HG03095 (cell line): ENCODE measurements around the gene COLEC12.

Experiments
- ATAC-seq: cut with Tn5 transposase; IDR thresholded peaks from one replicate; pipeline ENCODE4 v1.9.1; 2021; ENCODE audit warnings: moderate library complexity; ENCODE audit not compliant: unreplicated experiment

COLEC12 gene

DNA sequence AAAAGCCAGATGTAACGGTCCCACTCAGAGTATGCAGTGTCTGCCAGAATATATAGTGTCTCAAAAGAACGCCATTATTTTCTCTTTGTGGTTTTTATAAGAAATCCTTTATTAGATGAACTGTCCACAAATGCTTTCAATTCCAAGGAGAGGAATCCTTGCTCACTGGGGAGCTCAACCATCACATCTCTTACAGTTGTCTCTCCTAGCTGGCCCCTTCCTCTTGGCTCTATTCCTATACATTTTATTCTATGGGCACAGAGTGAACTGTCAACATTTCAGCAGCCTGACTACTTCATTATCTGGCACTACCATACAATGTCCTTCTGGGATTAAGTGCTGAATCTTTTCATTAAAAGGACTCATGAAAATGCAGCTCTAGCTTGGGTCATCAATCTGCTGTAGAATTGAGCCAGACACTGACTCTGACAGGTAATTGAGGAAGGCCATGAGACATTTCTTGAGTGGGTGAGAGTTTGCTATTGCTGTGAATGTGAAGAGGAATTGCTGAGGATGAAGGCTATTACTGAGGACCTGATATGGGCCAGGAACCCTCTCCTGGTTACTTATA lies 136.2 kb downstream of the COLEC12 start:
- ATAC-seq, result no peak

DNA sequence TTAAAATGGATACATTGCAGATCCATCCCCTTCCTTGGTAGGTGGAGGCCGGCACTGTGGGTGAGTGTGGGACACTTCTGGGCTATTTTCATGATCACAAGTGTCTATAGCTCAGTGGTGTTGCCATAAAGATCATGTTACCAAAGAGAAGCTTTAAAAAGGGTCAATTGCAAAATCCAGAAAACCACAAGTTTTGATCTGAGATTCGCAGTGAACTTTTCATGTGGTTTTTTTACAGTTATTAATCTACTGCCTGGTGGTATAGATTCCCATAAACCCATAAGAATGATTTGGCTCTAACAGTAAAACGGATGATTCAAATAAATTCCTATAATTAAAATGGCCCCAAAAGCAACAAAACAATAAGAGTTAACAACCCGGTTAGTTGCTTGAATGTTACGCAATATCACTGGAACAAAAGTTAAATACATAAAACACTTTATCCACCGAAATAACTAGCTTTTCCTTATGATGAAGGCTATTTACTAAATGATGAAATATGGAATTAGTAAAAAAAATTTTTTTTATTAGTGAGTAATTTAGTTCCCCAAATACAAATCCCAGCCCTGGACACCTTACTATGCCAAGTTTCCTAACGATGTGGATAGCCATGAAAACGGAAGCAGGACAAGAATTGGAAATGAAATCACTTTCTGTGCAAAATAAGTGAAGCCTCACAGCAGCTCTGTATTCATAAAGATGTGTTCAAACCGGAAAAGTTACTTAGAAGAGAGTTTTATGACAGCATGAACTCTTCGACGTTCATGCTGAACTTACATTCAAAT lies 137.0 kb downstream of the COLEC12 start:
- ATAC-seq, result no peak

DNA sequence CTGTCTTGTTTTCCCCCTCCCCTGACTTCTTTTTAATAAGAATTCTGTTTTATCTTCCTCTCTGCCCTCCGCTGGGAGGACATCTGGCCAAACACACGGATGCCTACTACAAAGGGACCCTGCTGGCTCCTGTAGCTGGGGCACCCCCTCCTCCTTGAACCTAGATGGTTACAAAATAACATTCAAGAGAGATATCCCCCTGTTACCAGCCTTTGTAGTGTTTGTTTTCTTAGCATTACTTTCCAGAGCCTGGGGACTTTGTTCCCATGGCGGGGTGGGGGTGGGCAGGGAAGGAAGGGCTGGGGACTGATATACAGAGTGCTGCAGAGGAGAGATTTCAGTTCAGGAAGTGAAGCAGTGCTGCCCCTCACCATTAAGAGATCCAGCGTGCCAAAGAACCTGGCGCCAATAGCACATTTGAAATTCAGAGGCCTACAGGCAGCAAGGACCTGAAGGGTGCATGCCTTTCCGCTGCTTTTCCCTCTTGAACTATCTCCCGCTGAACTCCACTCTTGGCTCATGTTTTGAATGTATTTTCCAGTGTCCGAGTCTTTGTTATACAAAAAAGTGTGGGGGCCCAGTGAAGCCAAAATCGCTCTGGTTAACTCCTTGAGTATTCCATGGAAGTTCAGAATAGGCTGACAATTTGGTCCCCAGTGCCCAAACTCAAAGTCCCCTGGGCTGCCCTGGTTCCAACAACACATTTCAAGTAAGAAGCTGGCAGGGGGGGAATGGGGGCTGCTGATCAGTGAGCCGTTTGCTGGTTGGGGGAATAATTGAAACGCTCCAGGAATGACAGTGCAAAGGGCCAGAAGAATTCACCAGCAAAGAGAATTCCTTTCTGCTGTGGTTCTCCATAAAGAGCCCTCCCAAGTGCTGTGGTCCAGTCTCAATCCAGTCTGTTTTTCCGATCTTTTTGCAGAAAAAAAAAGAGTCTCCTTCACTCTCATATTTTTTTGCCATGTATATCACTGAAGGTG lies 137.9 kb downstream of the COLEC12 start:
- ATAC-seq, result no peak

DNA sequence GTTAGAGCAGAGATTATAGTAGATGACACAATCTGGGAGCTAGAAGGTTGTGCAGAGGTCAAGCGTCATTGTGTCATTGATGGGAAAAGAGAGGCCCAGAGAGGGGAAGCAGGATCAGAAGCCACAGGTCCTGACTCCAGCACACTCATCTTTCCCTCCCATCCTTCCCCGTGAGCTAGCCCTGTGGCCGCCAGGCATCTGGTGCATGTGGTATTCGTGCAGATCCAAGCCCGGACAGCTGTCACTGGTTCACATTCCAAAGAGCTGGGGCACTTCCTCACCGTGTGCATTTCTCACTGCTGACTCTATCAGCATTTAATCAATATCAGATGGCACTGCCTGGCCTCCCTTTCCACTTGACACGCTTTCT lies 138.6 kb downstream of the COLEC12 start:
- ATAC-seq, result no peak

DNA sequence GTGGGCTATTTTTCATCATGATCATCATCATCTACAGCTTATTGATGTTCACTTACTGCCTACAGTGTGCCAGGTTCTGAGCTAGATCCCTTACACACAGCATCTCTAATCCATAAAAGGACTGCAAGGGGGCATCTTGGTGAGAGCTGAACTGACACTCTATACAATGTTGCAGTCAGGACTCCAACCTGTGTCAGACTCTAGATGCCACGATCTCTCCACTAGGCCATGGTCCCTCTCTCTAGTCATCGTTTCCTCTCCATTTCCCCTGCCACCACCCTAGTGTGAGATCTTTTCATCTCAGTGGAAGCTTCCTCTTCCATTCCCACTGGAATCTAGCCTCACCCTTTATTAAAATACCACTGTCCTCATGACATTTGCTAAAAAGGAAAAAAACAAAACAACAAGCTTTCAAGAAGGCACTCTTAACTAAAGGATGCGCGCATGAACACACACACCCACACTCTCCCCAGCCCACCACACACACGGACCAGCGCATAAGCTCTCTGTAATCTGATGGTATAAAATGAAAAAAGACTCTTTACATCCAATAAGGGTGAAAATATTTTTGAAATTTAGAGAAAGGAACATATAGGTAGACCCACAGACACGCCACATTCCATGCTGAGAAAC lies 139.3 kb downstream of the COLEC12 start:
- ATAC-seq, result no peak

GRCh38 chr18:360676-361075 lies 139.8 kb downstream of the COLEC12 start:
- ATAC-seq, result no peak

GRCh38 chr18:356778-357177 lies 143.7 kb downstream of the COLEC12 start:
- ATAC-seq, result no peak

GRCh38 chr18:355678-356077 lies 144.8 kb downstream of the COLEC12 start:
- no peak for ATAC-seq

- ATAC-seq, result no peak
Observed at GRCh38 chr18:354471-354870, 146.0 kb downstream of the COLEC12 start.

DNA sequence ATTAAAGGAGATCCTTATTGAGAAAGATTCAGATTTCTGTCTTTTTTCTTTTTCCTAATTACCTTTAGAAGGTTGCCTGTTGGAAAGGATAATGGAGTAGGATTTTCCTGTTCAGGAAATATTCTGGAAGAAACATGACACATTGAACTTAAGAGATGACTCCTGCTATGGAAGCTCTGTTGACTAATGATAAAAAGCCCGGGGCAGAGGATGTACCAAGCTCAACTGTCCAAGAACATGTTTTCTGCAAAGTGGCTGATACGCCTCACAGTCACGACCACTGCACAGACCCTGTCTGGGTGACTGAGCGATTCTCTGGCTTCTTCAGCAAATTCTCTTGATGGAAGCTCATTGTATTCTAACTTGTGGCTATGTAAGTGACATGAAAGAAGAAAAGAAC lies 146.5 kb downstream of the COLEC12 start:
- no peak for ATAC-seq

GRCh38 chr18:352438-352837 lies 148.1 kb downstream of the COLEC12 start:
- ATAC-seq, result no peak

DNA sequence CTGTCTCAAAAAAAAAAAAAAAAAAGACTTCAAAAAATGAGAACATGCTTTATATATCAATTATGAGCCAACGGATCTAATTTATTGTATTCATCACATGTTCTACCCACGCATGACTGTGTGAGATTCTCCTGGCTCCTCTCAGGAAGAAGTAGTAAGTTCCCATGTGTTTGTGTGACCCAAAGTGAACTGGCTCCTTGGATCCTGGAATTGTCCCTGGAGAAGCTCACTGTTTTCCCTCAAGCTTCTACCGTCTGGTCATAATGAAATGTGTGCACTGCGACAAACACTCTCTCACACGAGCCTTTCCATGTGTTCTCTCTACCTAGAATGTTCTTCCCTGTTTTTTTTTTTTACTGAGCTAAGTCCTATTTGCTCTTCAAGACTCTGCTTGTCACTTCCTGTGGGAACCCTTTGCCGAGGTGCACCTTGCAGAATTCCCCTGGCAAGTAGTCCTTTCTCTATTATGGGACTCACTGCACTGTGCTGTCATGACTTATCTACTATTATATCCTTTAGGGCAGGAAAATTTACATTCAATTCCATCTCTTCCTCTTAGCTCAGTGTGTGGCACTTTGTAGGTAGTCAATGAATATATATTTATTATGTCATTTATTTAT lies 149.4 kb downstream of the COLEC12 start:
- no peak for ATAC-seq

DNA sequence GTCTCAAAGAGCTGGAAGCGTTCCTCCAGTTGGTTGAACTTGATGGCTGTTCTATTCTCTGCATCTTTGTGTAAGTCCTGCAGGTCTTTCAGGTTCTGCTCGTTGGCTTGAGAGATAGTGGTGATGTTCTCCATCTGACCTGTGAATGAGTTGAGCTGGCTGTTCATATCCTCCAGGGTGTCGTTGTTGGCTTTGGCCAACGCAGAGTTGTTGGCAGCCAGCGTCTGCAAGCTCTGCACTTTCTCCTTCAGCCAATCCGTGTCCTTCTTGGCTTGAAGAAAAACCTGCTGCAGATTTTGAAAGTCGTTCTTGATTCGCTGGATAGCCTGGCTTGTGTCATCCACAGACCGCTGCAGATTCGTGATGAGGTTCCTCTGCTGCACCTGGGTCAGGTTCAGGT lies 153.9 kb downstream of the COLEC12 start:
- ATAC-seq, result no peak

GRCh38 chr18:341102-341501 lies 159.4 kb downstream of the COLEC12 start:
- ATAC-seq, result no peak

GRCh38 chr18:340044-340443 lies 160.5 kb downstream of the COLEC12 start:
- ATAC-seq, result no peak

DNA sequence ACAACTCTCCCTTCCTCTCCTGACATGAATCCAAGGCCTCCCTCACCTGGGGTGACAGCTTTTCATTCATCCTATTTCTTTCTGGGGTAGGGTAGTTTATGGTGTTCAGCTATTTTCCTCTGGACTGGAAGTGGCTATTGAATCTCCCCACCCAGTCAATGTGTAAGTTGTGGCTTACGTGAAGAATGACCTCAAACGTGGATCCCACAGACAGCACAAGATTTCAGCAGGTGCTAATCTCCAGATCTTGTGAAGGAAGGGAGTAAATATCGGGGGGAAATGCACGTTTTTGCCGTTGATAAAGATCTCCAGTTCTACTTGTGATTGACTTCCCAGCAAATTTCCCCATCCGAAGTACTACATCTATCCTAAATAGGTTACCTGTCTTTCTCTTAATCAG lies 161.3 kb downstream of the COLEC12 start:
- ATAC-seq, result no peak

DNA sequence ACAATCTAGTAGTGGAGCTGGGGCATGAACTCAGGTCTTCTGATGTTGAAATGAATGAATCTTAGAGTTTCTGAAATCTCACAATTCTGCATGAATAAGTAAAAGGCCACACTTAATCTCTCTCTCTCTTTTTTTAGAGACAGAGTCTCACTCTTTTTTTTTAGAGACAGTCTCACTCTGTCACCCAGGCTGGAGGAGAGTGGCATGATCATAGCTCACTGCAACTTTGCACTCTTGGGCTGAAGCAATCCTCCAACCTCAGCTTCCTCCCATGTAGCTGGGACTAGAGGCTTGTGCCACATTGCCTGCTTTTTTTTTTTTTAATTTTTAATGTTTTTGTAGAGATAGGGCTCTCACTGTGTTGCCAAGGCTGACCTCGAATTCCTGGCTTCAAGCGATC lies 163.8 kb downstream of the COLEC12 start:
- ATAC-seq, result no peak

DNA sequence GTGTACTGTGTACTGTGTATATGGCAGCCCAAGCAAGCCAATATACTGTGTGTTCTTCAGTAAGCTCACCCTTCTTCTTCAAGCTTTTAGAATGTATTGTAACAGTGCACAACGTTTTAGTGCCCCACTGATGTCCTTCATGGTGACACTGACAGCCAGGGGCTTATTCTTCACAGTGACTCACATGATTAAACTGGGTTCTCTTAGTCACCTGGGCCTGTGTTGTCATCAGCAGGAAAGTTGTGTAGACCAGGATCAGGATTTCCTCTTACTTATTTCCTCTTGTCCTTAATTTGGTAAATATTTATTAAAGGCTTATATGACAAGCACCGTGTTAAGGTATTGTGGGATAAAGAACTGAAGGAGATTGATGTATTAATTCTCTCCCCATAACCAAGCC lies 164.8 kb downstream of the COLEC12 start:
- ATAC-seq, result no peak

DNA sequence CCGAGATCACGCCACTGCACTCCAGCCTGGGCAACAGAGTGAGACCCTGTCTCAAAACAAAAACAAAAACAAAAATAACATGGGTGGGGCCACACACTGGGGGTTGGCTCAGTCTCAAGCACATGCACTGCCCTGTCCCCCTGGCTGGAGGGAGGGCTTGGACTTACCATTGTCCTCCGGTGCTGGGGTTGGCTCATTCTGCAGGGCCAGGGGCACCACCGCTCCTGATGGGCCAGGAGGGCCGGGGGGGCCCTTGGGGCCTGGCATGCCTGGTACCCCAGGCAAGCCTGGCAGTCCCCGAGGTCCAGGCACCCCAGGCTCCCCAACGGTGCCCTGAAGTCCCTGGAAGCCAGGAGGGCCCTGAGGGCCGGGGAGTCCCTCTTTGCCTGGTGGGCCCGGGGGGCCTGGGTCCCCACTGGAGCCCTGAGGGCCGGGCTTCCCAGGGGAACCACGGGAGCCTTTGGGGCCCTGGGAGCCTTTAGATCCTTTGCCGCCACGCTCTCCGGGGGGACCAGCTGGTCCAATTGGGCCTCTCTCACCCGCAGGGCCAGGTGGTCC lies 165.8 kb downstream of the COLEC12 start:
- no peak for ATAC-seq

DNA sequence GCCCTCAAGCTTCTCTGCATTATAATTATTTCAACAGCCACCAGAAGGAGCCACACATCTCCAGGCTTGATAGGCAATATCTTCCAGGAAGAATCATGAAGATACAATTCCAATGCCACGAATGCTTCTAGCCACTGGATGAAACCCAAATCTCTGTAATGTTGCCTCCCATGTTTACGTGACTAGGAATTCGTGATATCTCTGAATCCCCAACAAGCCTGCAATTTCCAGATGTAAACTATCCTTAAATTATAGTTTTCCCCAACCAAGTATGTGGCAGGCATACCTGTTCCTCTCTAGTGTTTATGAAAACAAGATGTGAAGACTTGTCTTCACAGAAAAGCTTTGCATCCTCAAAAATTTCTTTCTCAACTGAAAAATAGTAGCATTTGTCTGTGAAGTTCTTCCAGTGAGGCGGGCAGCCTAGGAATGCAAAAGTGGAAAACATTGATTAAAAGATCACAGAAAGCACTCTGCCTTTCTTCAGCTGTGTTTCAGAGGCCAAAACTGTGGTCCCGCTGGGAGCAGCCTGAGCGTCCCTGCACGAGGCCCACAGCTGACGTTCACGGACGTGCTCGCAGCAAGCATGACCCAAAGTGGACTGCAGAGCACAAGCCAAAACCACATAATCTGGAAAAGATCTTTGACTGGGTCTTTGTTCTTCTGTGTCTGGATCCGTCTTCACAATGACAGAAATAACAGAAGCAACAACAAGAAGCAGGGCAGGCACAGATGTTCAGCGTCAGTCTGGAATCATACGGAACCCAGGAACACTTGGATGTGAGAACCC lies 167.6 kb downstream of the COLEC12 start:
- ATAC-seq, result no peak
